Posterior cingulate gyrus (tissue), 11 donors: ENCODE data around the gene PRDM16.

Experiments
- DNase-seq, 10 donors: peaks; one replicate each; pipeline versions ENCODE4 v3.0.0 to v3.0.0-alpha.2; 2020 to 2021; ENCODE audit warnings: mixed read lengths in 3 of 10
- intact Hi-C: fragments of 100-400 bp; cut with DNase I; formaldehyde crosslinking; loops from one replicate; pipeline ENCODE4 v1.15.1; 2023

The PRDM16 gene

DNA sequence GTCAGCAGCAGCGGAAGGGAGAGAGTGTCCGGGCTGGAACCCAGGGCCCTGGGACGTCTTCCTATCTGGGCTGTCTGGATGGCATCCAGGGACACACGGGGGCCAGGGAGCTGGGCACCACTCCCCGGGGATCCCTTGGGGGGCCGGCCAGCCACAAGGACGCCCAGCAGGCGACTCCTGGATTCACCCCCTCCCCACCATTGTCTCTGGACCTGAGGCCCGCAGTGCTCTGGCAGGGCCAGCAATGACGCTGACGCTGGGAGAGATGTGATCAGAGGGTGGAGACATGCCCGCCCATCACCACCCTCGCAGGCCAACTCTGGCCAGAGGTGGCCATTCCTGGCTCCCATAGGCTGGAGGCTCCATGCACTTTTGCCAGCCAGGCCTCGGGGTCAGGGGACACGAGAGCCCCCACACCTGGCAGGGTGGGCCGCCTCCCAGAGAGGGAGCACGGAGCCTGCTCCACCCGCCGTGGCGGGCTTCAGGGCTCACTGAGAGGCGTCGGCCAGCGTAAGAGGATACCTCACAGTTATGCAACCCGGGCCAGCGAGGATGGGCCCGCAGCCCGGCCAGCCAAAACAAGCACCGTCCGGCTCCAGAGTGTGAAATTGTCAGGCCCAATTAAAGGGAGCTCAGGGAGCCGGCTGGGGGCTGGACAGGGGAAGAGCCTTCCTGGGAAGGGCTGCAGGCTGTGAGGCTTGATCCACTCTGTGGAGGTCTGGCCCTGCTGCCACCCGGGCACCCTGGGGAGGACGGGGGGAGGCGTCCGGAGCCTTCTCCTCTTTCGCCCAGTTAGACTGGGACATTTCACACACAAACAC lies 37.4 kb upstream of the PRDM16 start:
- intact Hi-C loops = no loop called here
- peak in 4 of 10 donors; percentile 21 to 92 (median 44) for DNase-seq

DNA sequence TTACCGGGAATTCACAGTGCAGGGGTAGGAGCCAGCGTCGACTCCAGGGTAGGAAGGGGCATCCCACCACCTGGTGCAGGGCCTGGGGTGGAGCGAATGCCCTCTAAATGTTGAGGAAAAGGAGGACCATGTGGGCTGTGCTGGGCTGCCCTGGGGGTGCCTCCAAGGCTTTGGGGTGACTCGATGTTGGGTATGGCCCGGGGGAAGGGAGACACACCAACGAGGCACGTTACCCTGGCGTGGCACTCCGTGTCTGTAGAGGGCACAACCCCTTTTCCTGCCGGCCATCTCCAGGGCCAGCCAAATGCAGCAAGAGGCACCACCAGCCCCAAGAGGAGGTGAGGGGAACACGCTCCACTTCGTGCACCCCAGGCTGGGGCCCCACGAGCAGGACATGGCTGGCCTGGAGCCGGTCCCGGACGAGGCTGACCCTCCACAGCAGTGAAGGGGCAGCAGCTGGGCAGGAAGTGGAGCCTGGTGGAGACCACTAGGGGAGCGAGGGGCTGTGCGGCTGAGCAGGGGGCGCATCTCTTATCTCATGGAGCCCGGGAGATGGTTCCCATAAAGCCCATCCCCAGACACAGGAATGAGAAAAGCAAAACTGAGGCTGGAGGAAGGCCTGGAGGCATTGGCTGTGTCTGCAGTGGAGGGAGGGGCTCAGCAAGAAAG lies 36.5 kb upstream of the PRDM16 start:
- intact Hi-C loops = no loop called here
- peak in 3 of 10 donors; percentile 4 to 72 (median 57) for DNase-seq

DNA sequence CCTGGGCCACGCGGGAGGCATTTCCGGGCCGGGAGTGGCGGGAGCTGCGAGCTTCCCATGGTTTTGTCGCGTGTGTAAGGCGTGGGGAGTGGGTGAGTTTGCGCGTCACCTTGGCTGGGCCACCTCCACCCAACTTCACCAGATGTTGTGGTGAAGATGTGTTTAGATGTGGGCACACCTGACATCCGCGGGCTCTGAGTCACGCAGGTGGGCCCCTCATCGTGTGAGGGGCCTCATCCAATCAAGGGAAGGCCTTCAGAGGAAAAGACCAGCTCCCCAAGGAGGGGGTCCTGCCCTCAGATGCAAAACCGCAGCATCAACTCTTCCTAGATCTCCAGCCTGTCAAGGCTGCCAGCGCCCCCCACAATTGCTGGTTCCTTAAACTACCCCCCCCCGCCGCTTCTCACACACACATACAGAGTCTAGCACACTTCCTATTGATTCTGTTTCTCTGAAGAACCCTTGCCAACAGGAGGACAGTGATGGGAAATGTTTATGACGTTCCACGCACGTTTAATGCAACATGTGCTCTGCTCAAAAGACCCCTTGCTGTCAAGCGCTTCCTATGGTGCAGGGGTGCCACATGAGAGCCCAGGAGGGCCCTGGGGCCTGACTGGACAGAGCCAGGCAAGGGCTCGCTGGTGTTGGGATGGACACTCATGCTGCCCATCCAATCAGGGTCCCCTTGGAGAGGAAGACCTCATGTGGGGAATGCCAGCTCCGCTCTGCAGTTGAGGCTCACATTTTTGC lies 35.8 kb upstream of the PRDM16 start:
- intact Hi-C loops = no loop called here
- peak in 3 of 10 donors; percentile 3 to 70 (median 54) for DNase-seq

DNA sequence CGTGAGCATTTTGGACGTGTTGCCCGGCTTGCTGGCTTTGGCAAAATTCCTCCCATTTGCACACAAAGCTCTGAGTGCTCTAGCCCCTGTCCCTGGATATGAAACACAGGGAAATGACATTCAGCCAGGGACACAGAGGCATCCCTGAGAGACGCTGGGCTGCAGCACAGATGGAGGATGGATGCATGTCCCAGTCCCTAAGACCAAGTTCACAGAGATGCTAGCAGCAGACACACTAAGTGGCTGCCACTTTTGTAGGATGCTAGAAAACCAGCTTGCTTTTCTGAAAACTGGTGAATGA lies 35.3 kb upstream of the PRDM16 start:
- intact Hi-C loops = no loop called here
- no peak for DNase-seq

DNA sequence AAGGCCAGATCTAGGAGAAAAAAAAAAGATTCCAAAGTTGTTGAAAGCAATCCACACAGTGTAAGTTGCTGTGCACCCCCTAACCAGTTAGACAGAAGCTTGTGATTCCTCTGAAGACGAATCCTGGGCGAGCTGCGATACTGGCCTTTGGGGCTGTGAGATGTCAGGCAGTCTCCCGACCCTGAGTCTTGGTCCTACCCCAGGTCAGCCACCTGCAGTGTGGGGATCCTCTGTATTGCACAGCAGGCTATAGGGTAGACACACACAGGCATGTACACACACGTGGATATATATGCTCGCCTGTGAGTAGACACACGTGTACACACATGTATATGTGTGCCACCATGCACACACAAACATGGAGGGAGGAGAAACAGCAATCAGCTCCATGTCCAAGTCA lies 34.8 kb upstream of the PRDM16 start:
- intact Hi-C loops = no loop called here
- DNase-seq = peak in 1 of 10 donors; percentile 15

DNA sequence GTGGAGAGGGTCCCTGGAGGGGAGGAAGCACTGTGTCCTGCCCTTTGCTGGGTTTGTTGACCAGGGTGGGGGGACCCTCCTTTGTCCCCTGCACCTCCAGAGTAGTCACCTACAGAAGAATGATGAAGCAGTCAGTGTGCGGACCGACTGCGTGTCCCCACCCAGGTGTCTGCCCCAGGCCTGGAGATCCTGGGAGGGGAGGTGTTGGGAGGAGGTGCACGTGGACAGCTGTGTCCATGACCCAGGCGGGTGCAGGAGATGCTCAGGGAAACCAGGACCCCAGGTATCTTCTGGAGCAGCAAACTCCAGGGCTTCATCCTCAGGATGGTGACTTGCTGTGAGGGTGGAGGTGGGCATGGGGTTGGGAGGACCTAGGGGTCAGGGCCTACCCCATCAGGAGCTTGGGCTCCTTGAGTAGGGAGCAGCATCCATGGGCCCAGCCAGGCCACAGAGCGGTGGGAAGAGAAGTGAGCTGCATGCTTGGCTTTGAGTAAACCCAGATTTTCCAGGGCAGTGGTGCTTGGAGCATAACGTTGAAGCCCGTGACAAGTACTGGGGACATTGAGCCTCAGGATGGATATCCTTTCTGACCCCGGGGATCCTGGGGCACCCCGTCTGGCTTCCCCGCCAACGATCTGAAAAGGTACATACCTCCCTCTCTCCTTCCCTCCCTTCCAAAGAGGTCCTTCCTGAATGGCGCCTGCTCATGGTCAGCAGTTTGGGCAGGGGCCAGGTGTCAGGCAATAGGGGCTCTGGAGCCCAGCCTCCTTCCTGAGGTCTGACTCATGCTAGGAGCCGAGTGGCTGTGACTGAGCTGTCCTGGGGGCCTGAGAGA lies 34.1 kb upstream of the PRDM16 start:
- DNase-seq = peak in 3 of 10 donors; percentile 5 to 75 (median 31)
- intact Hi-C loops = no loop called here

DNA sequence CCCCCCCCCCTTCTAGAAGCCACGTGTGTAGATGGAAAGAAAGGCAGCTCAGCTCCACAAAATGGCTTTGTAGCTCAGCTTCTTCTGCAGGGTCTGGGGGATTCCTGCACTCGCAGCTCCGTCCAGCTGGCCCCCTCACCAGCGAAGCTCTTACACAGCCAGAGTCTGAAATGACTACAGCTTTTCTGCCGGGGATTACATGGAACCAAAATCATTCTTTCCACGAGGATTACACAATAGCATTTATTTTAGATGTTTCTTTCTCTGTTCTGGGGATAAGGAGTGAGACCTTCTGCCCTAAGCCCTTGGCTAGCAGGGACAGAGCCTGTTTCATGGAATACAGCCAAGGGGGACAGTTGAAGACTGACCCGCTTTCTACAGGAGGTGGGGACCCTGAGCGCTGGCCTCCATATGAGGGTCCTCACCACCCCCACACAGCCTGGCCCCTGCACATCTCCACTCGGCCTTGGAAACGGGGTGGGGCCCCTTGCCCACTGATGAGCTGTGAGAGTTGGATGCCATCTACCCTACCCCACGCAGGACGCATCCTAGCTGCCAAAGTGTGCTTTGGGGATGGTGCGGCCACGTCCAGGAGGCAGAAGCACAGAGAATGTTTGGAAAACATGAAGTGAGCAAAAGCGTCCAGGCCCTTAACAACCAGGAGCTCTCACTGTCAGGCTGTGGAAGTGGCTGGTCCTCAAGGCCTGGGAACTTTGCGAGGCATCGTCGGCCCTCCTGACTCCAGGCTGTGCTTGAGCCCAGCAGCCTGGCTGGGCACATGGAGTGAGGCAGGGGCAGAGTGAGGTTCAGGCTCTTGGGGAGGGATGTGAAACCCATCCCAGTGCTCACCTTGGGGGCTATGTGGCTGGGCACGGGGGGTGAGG lies 33.2 kb upstream of the PRDM16 start:
- intact Hi-C loops = no loop called here
- DNase-seq = peak in 2 of 10 donors; percentile 35 to 65

DNA sequence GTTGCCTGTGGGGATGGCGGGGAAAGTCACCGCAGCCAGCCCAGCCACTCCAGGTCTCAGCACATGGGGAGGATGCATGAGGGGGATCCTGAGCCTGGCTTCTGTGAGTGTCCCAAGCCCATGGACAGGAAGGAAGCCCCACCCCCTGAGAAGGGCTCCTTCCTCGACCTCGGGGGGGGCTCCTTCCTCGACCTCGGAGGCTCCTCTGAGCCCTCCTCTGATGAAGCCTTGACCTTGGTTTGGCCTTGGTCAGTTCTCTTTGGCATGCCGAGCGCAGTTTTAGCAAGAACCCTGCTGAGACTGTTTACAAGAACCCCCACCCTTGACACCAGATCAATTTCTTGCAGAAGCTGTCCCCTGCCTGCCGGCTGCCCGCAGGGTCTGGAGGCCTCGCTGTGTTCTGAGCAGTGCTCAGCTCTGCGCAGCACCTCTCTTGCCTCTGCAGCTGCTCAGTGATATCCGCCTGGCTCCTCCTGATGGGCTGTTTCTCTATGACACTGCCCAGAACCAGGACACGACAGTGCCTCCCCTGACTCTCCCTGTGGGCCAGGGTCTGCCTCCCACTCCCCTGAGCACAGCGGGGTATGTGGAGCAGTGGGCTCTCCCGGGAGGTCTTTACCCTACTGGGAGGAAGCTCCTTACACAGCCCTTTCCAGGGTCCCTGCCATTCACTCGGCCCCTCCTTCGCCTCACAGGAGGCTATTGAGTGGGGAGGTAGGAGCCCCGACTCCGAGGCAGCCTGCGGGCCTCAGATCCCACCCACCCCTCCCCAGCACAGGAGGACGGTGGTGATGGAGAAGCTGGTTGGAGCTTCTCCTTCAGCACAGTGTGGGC lies 32.3 kb upstream of the PRDM16 start:
- intact Hi-C loops = no loop called here
- peak in 3 of 10 donors; percentile 3 to 67 (median 56) for DNase-seq

DNA sequence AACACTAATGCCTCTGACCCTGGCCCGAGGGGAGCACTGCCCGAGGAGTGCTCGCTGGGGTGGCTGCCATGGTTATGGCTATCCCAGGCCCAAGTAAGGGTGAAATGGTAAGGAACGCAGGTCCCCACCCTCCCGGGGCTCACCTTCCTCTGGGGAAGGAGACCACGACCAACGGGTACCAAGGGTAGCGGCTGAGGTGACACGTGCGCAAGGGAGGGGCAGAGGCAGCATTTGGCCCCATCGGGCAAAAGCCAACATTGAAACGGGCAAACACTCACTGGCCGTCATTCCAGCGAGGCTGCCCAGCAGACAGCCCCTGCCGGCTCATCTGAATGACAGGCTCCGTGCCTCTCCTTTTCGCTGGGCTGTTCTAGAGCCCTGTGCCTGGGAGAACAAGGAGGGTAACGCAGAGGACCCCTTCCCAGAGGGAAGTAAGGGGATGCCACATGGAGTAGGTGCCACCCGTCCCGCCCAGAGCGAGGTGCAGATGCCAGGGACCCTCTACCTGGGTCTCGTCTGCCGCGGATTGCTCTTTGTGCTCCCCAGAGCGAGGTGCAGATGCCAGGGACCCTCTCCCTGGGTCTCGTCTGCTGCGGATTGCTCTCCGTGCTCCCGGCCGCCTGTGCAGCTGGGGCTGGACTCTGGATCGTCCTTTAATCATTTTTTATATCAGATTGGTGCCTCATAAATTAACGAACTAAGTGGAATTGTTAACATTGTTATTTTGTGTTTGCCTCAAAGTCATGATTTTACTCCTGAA lies 31.5 kb upstream of the PRDM16 start:
- DNase-seq = peak in 3 of 10 donors; percentile 4 to 70 (median 25)
- intact Hi-C loops = no loop called here

DNA sequence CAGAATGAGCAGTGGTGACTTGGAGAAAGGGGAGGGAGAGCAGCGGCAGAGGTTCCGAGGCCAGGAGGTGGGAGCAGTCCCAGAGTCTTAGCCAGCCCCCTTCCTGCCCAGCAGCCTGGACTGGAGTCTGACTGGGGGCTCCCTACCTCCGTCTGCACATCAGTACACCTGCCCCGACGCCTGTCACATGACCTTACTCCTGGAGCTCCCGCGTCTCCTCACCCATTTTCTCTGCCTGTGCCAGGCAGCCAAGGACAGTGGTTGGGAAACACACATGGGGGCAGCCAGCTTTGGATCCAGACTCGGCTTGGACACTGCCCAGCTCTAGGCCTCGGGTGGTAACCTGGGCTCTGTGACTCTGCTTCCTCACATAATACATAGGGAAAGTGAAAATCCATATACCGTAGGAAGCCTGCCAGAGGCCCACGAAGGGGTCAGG lies 30.9 kb upstream of the PRDM16 start:
- intact Hi-C loops = no loop called here
- DNase-seq = peak in 4 of 10 donors; percentile 4 to 61 (median 23)

DNA sequence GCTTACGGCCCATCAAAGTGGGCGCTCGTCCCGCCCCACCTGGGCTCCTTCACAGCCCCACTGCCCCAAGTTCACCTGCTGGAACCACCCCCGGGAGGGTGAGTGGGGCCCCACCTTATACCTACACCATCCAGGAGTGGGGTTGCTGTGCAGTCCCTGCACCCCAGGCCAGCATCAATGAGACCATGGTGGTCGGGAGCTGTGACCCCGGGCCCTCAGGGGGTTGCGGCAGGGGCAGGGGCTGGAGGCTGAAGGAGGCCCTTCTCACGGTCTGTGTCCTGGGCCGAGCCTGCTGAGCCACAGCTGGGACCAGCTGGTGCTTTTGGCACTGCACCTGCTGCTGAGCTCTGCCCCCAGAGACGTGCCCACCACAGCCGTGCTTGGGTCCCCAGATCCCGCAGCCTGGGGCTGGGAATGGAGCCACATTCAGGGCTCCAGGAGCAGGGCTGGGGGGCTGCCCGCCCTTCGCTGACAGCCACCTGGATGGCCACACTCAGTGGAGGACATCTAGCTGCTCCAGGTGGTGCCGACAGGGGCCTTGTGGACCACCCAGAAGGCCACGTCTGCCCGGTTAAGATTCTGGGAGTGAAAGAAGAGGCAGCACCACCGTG lies 30.3 kb upstream of the PRDM16 start:
- intact Hi-C loops = no loop called here
- peak in 4 of 10 donors; percentile 1 to 79 (median 27) for DNase-seq

DNA sequence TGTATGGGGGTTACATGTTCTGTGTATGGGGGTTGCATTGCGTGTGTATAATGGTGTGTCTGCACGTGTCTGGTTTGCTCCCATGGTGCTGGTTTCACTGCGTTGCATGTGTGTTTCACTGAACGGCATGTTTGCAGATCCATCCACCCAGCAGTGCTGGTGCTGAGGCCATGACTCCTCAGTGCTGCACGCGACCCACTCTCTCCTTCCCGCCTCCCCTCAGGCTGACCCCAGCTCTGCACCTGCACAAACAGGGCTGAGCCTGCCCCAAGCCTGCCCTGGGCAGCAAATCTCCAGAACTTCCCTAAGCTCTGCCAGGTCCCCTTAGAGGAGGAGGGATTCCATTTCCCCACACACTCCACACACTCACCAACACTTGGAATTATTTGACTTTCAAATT lies 29.0 kb upstream of the PRDM16 start:
- DNase-seq = peak in 2 of 10 donors; percentile 2 to 6
- intact Hi-C loops = no loop called here

DNA sequence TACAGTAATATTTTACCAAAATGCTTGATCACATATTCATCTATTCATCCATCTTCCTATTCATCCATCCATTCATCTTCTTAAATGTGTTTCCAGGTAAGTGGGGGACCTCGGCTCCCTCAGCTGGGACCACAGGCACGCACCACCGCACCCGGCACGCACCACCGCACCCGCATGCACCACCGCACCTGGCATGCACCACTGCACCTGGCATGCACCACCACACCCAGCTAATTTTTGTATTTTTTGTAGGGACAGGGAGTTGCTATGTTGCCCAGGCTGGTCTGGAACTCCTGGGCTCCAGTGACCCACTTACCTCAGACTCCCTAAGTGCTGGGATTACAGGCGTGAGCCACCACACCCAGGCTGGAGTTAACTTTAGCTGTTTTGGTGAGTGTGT lies 26.5 kb upstream of the PRDM16 start:
- intact Hi-C loops = no loop called here
- DNase-seq = peak in 2 of 10 donors; percentile 40 to 42

DNA sequence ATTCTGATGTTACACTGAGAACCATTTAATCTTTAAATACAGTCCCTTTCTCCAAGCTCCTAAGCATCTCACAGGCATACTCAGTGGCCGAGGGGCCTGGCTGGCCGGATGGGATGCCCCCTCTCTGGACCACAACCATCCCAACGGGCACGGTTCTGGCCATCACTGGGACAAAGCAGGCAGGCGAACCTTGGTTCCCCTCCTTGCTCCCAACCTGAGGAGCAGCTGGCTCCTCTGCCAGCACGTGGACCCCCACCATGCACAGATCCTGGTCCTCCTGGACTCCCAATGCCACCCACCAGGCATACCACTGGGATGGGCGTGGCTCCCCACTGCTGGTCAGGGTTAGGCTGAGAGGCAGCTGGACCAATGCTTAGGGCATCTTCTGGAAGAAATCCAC lies 19.8 kb upstream of the PRDM16 start:
- peak in 4 of 10 donors; percentile 1 to 66 (median 46) for DNase-seq

DNA sequence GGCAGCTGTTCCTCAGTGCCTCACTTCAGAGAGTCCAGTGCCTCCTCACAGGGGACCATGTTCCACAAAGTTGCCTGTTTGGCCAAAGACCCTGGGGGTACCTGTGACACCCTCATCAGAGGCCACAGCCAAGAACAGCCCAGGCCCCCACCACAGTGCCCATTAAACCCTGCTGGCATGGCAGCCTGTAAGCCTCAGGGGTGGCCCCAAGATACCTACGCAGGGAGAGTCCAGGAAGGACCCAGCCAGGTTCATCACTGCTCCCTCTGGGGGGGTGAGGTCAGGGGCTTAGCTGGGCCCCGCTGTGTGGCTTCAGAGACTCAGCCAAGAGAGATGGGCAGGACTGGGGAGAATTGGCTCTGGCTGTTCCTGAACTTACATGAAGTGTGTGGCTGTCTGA lies 19.1 kb upstream of the PRDM16 start:
- DNase-seq = peak in 2 of 10 donors; percentile 2 to 22

More for the DNA sequence above, 19.8 kb upstream of the PRDM16 start:
- intact Hi-C loops = no loop called here

DNA sequence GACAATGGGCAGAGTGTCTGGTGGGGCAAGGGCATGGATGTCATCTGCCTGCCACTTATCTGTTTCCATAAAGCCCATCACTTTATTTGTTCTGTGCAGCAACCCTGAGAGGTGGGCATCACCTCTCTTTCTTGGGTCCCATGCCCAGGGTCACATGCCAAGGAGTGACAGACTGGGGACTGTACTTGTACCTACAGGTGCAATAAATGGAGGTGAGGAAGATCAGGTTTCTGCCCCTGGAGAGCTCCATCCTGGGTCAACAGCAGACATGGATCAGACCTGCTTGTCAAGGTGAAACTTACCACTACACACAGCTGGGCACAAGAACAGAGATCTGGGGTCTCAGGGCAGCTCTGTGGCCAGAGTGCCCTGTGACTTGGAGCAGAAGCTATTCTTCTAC lies 18.4 kb upstream of the PRDM16 start:
- DNase-seq = peak in 1 of 10 donors; percentile 55
- intact Hi-C loops = no loop called here

More for the DNA sequence above, 19.1 kb upstream of the PRDM16 start:
- intact Hi-C loops = no loop called here
